ENCODE data around the gene C4orf50. TPM values are rescaled to one million over a fixed set of nuclear protein-coding genes. Genes with fewer than 3 reads are reported as not detected.

Gene C4orf50
- not detected in 5 replicates for total RNA-seq (2022; extraction: Qiagen RNA extraction; ENCODE audit: low read depth)

GRCh38 chr4:6018331-6018730, at the start of gene C4orf50:
Gene C4orf50, minus strand, starts transcription at chr4:6018431.

GRCh38 chr4:5893004-5893580, 125.1 kb downstream of the C4orf50 start, which contains the start of gene CRMP1:
Gene CRMP1, minus strand, starts transcription at chr4:5893086. Its CDS starts 117 bp downstream, at chr4:5892969.

Other genes with a start within 250 kb of the C4orf50 start
- 3.4 to 4.4 TPM (median 3.9 TPM) in 5 replicates for gene CRMP1, start 125.3 kb downstream of the C4orf50 start, total RNA-seq (2022; extraction: Qiagen RNA extraction; ENCODE audit: low read depth)
- gene JAKMIP1, start 182.1 kb upstream of the C4orf50 start, total RNA-seq (2022; extraction: Qiagen RNA extraction; ENCODE audit: low read depth), result not detected in 5 replicates